Measurements from ENCODE around the gene HLA-DQB2. TPM values are rescaled to one million over a fixed set of nuclear protein-coding genes. Genes with fewer than 3 reads are reported as not detected.

The HLA-DQB2 gene
- total RNA-seq, 1 experiment from 2014 or later: 0.42 TPM

DNA sequence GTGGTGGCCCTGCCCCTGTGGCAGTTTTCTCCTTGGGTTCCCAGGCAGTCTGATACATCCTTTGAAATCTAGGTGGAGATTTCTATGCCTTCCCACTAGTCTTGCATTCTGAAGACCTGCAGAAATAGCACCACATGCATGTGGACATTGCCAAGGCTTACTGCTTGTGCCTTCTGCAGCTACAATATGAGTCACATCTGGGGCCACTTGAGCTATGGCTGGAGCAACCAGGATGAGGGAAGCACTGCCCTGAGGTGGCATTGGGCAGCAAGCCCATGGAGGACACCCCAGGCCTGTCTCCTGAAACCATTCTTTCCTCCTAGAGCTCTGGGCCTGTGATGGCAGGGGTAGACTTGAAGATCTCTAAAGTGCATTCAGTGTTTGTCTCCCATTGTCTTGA lies 15.7 kb upstream of the HLA-DQB2 start:
- Mint-ChIP-seq H3K4me3 (no peak overlapping the region), H3K4me1 (no peaks in the 10 kb centered on the region), H3K36me3 (no peaks in the 10 kb centered on the region; the same call in 1 of the 2 replicates), H3K9me3 (peaks cover 53% of the 10 kb centered on the region), H3K27me3 (ENCODE audit: low read depth) (peaks cover 7% of the 10 kb centered on the region), H3K27ac (no peak overlapping the region)
- POLR2A ChIA-PET: no interaction called here
- ATAC-seq (no peak), DNase-seq (ENCODE audit: low spot score) (no peak)
- CTCF ChIA-PET: interaction anchor here (0.7 kb wide), 1 partner anchor 78 kb away, joined by 3 read pairs; no protein-coding TSS in a partner anchor
- TF ChIP-seq, protein P1, sequence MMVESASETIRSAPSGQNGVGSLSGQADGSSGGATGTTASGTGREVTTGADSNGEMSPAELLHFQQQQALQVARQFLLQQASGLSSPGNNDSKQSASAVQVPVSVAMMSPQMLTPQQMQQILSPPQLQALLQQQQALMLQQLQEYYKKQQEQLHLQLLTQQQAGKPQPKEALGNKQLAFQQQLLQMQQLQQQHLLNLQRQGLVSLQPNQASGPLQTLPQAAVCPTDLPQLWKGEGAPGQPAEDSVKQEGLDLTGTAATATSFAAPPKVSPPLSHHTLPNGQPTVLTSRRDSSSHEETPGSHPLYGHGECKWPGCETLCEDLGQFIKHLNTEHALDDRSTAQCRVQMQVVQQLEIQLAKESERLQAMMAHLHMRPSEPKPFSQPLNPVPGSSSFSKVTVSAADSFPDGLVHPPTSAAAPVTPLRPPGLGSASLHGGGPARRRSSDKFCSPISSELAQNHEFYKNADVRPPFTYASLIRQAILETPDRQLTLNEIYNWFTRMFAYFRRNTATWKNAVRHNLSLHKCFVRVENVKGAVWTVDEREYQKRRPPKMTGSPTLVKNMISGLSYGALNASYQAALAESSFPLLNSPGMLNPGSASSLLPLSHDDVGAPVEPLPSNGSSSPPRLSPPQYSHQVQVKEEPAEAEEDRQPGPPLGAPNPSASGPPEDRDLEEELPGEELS (CRISPR knock-in tag; IDR thresholded peaks at IDR 0.05): no peak
- TF ChIP-seq, protein P2, sequence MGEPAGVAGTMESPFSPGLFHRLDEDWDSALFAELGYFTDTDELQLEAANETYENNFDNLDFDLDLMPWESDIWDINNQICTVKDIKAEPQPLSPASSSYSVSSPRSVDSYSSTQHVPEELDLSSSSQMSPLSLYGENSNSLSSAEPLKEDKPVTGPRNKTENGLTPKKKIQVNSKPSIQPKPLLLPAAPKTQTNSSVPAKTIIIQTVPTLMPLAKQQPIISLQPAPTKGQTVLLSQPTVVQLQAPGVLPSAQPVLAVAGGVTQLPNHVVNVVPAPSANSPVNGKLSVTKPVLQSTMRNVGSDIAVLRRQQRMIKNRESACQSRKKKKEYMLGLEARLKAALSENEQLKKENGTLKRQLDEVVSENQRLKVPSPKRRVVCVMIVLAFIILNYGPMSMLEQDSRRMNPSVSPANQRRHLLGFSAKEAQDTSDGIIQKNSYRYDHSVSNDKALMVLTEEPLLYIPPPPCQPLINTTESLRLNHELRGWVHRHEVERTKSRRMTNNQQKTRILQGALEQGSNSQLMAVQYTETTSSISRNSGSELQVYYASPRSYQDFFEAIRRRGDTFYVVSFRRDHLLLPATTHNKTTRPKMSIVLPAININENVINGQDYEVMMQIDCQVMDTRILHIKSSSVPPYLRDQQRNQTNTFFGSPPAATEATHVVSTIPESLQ (CRISPR knock-in tag; IDR thresholded peaks at IDR 0.05): no peak
- TF ChIP-seq PRRX2 (CRISPR knock-in tag; IDR thresholded peaks at IDR 0.05) (no peak), CBFB (CRISPR knock-in tag; IDR thresholded peaks at IDR 0.05; ENCODE audit: low read depth) (no peak), ZNF423 (CRISPR knock-in tag; IDR thresholded peaks at IDR 0.05) (no peak), FOXK1 (CRISPR knock-in tag; IDR thresholded peaks at IDR 0.05) (no peak), ZNF232 (CRISPR knock-in tag; IDR thresholded peaks at IDR 0.05) (no peak), TP53 (CRISPR knock-in tag; IDR thresholded peaks at IDR 0.05) (no peak), FOXP1 (CRISPR knock-in tag; IDR thresholded peaks at IDR 0.05; ENCODE audit: borderline replicate concordance) (no peak), ZNF263 (CRISPR knock-in tag; IDR thresholded peaks at IDR 0.05; ENCODE audit: low read depth) (no peak), RELA (CRISPR knock-in tag; IDR thresholded peaks at IDR 0.05; ENCODE audit: borderline replicate concordance) (no peak), RORB (CRISPR knock-in tag; IDR thresholded peaks at IDR 0.05) (no peak), EMX1 (CRISPR knock-in tag; IDR thresholded peaks at IDR 0.05) (no peak)
- TF ChIP-seq, protein P3, sequence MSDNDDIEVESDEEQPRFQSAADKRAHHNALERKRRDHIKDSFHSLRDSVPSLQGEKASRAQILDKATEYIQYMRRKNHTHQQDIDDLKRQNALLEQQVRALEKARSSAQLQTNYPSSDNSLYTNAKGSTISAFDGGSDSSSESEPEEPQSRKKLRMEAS (CRISPR knock-in tag; IDR thresholded peaks at IDR 0.05): no peak
- TF ChIP-seq, protein P4, sequence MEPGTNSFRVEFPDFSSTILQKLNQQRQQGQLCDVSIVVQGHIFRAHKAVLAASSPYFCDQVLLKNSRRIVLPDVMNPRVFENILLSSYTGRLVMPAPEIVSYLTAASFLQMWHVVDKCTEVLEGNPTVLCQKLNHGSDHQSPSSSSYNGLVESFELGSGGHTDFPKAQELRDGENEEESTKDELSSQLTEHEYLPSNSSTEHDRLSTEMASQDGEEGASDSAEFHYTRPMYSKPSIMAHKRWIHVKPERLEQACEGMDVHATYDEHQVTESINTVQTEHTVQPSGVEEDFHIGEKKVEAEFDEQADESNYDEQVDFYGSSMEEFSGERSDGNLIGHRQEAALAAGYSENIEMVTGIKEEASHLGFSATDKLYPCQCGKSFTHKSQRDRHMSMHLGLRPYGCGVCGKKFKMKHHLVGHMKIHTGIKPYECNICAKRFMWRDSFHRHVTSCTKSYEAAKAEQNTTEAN (CRISPR knock-in tag; IDR thresholded peaks at IDR 0.05): no peak
- TF ChIP-seq, protein P5, sequence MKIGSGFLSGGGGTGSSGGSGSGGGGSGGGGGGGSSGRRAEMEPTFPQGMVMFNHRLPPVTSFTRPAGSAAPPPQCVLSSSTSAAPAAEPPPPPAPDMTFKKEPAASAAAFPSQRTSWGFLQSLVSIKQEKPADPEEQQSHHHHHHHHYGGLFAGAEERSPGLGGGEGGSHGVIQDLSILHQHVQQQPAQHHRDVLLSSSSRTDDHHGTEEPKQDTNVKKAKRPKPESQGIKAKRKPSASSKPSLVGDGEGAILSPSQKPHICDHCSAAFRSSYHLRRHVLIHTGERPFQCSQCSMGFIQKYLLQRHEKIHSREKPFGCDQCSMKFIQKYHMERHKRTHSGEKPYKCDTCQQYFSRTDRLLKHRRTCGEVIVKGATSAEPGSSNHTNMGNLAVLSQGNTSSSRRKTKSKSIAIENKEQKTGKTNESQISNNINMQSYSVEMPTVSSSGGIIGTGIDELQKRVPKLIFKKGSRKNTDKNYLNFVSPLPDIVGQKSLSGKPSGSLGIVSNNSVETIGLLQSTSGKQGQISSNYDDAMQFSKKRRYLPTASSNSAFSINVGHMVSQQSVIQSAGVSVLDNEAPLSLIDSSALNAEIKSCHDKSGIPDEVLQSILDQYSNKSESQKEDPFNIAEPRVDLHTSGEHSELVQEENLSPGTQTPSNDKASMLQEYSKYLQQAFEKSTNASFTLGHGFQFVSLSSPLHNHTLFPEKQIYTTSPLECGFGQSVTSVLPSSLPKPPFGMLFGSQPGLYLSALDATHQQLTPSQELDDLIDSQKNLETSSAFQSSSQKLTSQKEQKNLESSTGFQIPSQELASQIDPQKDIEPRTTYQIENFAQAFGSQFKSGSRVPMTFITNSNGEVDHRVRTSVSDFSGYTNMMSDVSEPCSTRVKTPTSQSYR (CRISPR knock-in tag; IDR thresholded peaks at IDR 0.05): no peak
- TF ChIP-seq, protein P6, sequence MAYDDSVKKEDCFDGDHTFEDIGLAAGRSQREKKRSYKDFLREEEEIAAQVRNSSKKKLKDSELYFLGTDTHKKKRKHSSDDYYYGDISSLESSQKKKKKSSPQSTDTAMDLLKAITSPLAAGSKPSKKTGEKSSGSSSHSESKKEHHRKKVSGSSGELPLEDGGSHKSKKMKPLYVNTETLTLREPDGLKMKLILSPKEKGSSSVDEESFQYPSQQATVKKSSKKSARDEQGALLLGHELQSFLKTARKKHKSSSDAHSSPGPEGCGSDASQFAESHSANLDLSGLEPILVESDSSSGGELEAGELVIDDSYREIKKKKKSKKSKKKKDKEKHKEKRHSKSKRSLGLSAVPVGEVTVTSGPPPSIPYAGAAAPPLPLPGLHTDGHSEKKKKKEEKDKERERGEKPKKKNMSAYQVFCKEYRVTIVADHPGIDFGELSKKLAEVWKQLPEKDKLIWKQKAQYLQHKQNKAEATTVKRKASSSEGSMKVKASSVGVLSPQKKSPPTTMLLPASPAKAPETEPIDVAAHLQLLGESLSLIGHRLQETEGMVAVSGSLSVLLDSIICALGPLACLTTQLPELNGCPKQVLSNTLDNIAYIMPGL (CRISPR knock-in tag; IDR thresholded peaks at IDR 0.05): no peak
- TF ChIP-seq, protein P7, sequence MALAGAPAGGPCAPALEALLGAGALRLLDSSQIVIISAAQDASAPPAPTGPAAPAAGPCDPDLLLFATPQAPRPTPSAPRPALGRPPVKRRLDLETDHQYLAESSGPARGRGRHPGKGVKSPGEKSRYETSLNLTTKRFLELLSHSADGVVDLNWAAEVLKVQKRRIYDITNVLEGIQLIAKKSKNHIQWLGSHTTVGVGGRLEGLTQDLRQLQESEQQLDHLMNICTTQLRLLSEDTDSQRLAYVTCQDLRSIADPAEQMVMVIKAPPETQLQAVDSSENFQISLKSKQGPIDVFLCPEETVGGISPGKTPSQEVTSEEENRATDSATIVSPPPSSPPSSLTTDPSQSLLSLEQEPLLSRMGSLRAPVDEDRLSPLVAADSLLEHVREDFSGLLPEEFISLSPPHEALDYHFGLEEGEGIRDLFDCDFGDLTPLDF (CRISPR knock-in tag; IDR thresholded peaks at IDR 0.05): no peak
